Transverse colon (tissue), 4 donors: Measurements from ENCODE around the gene GNB1L. TPM values are rescaled to one million over a fixed set of nuclear protein-coding genes. Genes with fewer than 3 reads are reported as not detected.

Experiments
- DNase-seq: peaks from one replicate; pipeline ENCODE4 v3.0.0-alpha.2; 2019
- H3K27ac ChIP-seq, 4 donors: fragments of 200-600 bp; sonication (generic); 2 replicates each; pipeline ENCODE4 v1.5.1; 2016 to 2018; ENCODE audit warnings: inconsistent platforms in 4 of 4
- H3K27me3 ChIP-seq: fragments of 200-600 bp; sonication (generic); 2 replicates; pipeline ENCODE4 v1.5.1; 2017; ENCODE audit warnings: inconsistent platforms
- H3K36me3 ChIP-seq, 4 donors: fragments of 200-600 bp; sonication (generic); 2 replicates each; pipeline ENCODE4 v1.5.1; 2017 to 2019; ENCODE audit warnings: inconsistent platforms in 4 of 4
- H3K4me1 ChIP-seq, 4 donors: fragments of 200-600 bp; sonication (generic); 2 replicates each; pipeline ENCODE4 v1.5.1; 2017 to 2020; ENCODE audit warnings: inconsistent platforms in 4 of 4
- H3K4me3 ChIP-seq, 4 donors: fragments of 200-600 bp; sonication (generic); 1 replicate in 1 of 4; 2 replicates in 3 of 4; pipeline versions ENCODE4 v1.5.1 to v1.6.1; 2017 to 2019; ENCODE audit warnings: inconsistent platforms in 4 of 4
- H3K9me3 ChIP-seq, 2 donors: fragments of 200-600 bp; sonication (generic); 2 replicates each; pipeline ENCODE4 v1.5.1; 2017 to 2019; ENCODE audit warnings: inconsistent platforms in 2 of 2
- EP300 ChIP-seq: sonication (generic); formaldehyde crosslinking; IDR thresholded peaks from one replicate; pipeline ENCODE4 v1.6.1; 2017; ENCODE audit warnings: antibody characterized with exemption, low read depth
- POLR2A ChIP-seq: fragments of 450-650 bp; IDR thresholded peaks from one replicate; pipeline ENCODE4 v1.6.1; 2016; ENCODE audit warnings: antibody characterized with exemption, mild to moderate bottlenecking, moderate library complexity
- POLR2AphosphoS5 ChIP-seq, 3 donors: sonication (generic); formaldehyde crosslinking; IDR thresholded peaks; one replicate each; pipeline ENCODE4 v1.6.1; 2016; ENCODE audit warnings: antibody characterized with exemption in 3 of 3
- WGBS, 2 donors: methylation state at CpG; one replicate each; pipeline ENCODE4 v1.1.5; 2018; ENCODE audit warnings: low coverage in 1 of 2; 5-methylcytosine and 5-hydroxymethylcytosine counted together
- in situ Hi-C, 4 donors: fragments of 200-750 bp; cut with MboI; loops; one replicate each; pipeline versions ENCODE4 v1.15.0 to v1.15.1; 2017; ENCODE audit warnings: low sequenced_read_pairs in 3 of 4, low pct_ligation_motif_present in 1 of 4, low pct_unique_long_range_greater_than_20kb in 1 of 4
- intact Hi-C: fragments of 100-400 bp; cut with DNase I; formaldehyde crosslinking; loops from one replicate; pipeline ENCODE4 v1.15.1; 2023; ENCODE audit warnings: low total_unique reads
- total RNA-seq, 4 donors: library from RNA; depleted of rRNA; stranded (reverse); fragments of >200 nt; gene quantifications; one replicate each; pipeline ENCODE4 v1.1.0, GENCODE V29; 2016
- TF ChIP-seq, protein P1 (sequence below), 5 experiments: fragments of 200-600 bp in 3 of 5; fragments of 450-650 bp in 2 of 5; sonication (generic) in 3 of 5; IDR thresholded peaks; 1 replicate in 2 of 5; 2 replicates in 3 of 5; pipeline ENCODE4 v1.5.1; 2016 to 2017; ENCODE audit warnings: antibody characterized with exemption in 5 of 5, inconsistent platforms in 3 of 5, mild to moderate bottlenecking in 2 of 5, moderate library complexity in 1 of 5

GNB1L gene
- total RNA-seq, 4 donors from 2014 or later: 0.80 to 4.8 (median 2.8) TPM

DNA sequence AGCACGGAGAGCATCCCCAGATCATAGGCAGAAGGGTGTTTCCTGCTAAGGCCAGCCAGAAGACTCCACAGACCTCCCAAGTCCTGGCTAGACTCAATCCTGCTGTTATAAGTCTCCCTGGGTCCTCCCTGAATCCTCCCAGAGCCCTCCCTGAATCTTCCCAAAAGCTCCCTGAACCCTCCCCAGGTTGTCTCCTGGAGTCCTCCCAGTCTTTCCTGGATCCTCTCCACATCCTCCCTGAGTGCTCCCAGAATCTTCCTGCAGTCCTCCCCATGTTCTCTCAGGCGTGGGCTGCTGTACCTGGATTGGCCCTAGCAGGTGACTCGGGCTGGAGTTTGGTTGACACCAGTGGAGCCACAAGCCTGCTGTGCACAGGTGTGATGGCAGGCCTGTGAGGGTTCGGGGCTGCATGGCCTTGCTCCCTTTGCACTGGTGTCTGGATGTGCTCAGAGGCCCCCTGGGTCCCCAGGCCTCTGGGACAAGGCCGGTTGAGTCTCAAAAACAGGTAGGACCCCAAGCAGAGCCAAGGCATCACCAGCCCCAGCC, 119.8 kb downstream of the GNB1L start:
- Histone ChIP-seq H3K9me3 (no peaks in the 10 kb centered on the region), H3K27me3 (peaks cover 14% of the 10 kb centered on the region), H3K27ac (no peak overlapping the region), H3K4me1 (peaks cover 0 to 8% (median 8%) of the 10 kb centered on the region in 4 donors), H3K4me3 (no peak overlapping the region), H3K36me3 (no peaks in the 10 kb centered on the region)
- TF ChIP-seq, protein P1, sequence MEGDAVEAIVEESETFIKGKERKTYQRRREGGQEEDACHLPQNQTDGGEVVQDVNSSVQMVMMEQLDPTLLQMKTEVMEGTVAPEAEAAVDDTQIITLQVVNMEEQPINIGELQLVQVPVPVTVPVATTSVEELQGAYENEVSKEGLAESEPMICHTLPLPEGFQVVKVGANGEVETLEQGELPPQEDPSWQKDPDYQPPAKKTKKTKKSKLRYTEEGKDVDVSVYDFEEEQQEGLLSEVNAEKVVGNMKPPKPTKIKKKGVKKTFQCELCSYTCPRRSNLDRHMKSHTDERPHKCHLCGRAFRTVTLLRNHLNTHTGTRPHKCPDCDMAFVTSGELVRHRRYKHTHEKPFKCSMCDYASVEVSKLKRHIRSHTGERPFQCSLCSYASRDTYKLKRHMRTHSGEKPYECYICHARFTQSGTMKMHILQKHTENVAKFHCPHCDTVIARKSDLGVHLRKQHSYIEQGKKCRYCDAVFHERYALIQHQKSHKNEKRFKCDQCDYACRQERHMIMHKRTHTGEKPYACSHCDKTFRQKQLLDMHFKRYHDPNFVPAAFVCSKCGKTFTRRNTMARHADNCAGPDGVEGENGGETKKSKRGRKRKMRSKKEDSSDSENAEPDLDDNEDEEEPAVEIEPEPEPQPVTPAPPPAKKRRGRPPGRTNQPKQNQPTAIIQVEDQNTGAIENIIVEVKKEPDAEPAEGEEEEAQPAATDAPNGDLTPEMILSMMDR (IDR thresholded peaks at IDR 0.05): no peak
- TF ChIP-seq POLR2AphosphoS5 (IDR thresholded peaks at IDR 0.05) (no peak), POLR2A (no peak), EP300 (no peak)
- DNase-seq: no peak
- in situ Hi-C loops (loop anchor here in 3 of 4 donors (5.0 kb wide), 1 partner anchor 177 kb away; no protein-coding TSS in a partner anchor), intact Hi-C loops (no loop called here)
- WGBS, 2 donors: 65% methylated on average over 5 of the region's 5 CpGs; no CpG with 5 or more reads in 1 of the 2 donors

DNA sequence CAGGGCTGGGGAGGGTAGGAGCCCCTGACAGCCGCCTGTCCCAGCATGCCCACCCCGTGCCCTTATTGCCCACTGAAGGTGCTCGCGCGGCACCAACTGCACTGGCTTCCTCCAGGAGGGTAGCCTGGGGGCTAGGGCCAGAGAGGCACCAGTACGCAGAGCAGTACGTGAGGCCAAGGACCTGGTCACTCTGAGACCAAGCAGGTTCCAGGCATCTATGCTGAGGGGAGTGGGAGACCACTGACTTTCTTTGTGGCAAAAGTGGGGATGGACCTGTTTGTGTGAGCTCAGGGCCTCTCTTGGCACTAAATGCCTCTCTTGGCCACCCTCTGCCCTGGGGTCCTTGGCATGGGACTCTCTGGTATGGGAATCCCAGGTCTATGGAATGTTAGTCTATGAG, 120.5 kb downstream of the GNB1L start:
- no peak for DNase-seq
- in situ Hi-C loops: loop anchor here in 3 of 4 donors (5.0 kb wide), 1 partner anchor 178 kb away; no protein-coding TSS in a partner anchor
- WGBS, 2 donors: 93% methylated on average over 7 of the region's 7 CpGs; no CpG with 5 or more reads in 1 of the 2 donors
- H3K36me3 ChIP-seq: no peaks in the 10 kb centered on the region
- no peaks in the 10 kb centered on the region for H3K9me3 ChIP-seq
- H3K27me3 ChIP-seq: peaks cover 14% of the 10 kb centered on the region
- TF ChIP-seq EP300: no peak
- TF ChIP-seq POLR2A: no peak
- TF ChIP-seq, protein P1 (IDR thresholded peaks at IDR 0.05): no peak
- TF ChIP-seq POLR2AphosphoS5 (IDR thresholded peaks at IDR 0.05): no peak
- H3K4me3 ChIP-seq: no peak overlapping the region
- H3K27ac ChIP-seq: no peak overlapping the region
- intact Hi-C loops: no loop called here
- H3K4me1 ChIP-seq: peaks cover 0 to 8% (median 8%) of the 10 kb centered on the region in 4 donors

DNA sequence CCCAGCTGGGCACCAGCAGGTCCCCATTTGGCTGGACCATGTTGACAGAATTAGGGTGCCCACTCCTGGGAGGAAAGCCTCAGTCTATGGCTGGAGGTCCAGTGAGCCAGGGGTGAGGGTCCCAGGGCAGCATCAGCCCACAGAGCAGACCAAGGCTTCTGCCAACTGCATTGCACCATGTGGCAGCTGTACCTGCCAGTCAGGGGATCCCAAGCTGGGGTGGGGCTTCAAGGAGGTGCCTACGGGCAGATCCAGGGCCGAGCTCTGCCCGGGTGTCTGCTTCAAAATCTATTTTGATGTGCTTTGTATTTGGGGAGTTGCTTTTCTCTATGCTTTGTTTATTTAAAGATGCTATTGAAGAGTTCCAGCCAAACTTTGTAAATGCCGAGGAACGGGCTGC, 120.9 kb downstream of the GNB1L start:
- intact Hi-C loops: no loop called here
- in situ Hi-C loops: loop anchor here in 3 of 4 donors (5.0 kb wide), 1 partner anchor 179 kb away; no protein-coding TSS in a partner anchor
- no peak for TF ChIP-seq EP300
- no peak for TF ChIP-seq POLR2AphosphoS5 (IDR thresholded peaks at IDR 0.05)
- TF ChIP-seq POLR2A: no peak
- TF ChIP-seq, protein P1 (IDR thresholded peaks at IDR 0.05): no peak

More for the DNA sequence above, 120.9 kb downstream of the GNB1L start:
- Histone ChIP-seq H3K9me3 (no peaks in the 10 kb centered on the region), H3K27ac (no peak overlapping the region), H3K4me3 (no peak overlapping the region), H3K4me1 (peaks cover 0 to 8% (median 8%) of the 10 kb centered on the region in 4 donors), H3K27me3 (peaks cover 14% of the 10 kb centered on the region), H3K36me3 (no peaks in the 10 kb centered on the region)
- 68% methylated on average over 5 of the region's 5 CpGs; no CpG with 5 or more reads in 1 of the 2 donors for WGBS, 2 donors
- no peak for DNase-seq

Other genes starting within 250 kb of the GNB1L start
- gene SEPTIN5, start 140.4 kb downstream of the GNB1L start, total RNA-seq: 100 to 1,000 TPM in 1 of 4 donors, 1 to 10 TPM in 3; 2.5 to 709 (median 5.4) TPM
- 10 to 100 TPM in 1 of 4 donors, 1 to 10 TPM in 2, under 1 TPM in 1; 0.41 to 10.3 (median 1.8) TPM for gene GP1BB, start 131.3 kb downstream of the GNB1L start, total RNA-seq
- gene TBX1, start 94.1 kb downstream of the GNB1L start, total RNA-seq: 1 to 10 TPM in 2 of 4 donors, not detected in 2; 1.1 to 1.3 TPM
- 10 to 100 TPM in 1 of 4 donors, 1 to 10 TPM in 3; 7.1 to 16.8 (median 7.8) TPM for gene RTL10, start within 50 bp of the GNB1L start, total RNA-seq
- gene COMT, start 86.9 kb upstream of the GNB1L start, total RNA-seq: 100 to 1,000 TPM in 1 of 4 donors, 10 to 100 TPM in 3; 58.5 to 103 (median 85.3) TPM
- 10 to 100 TPM; 12.1 to 28.9 (median 21.6) TPM for gene TXNRD2, start 86.9 kb upstream of the GNB1L start, total RNA-seq
- 10 to 100 TPM; 15.3 to 81.6 (median 19.3) TPM for gene ARVCF, start 161.9 kb upstream of the GNB1L start, total RNA-seq
- gene TANGO2, start 166.2 kb upstream of the GNB1L start, total RNA-seq: 100 to 1,000 TPM in 1 of 4 donors, 10 to 100 TPM in 3; 32.9 to 101 (median 50.6) TPM
- 100 to 1,000 TPM in 1 of 4 donors, 10 to 100 TPM in 3; 34.3 to 182 (median 64.7) TPM for gene DGCR8, start 225.4 kb upstream of the GNB1L start, total RNA-seq